HG02678 (cell line): Measurements from ENCODE around the gene SPI1.

Source experiments
- ATAC-seq: cut with Tn5 transposase; IDR thresholded peaks from one replicate; pipeline ENCODE4 v1.9.1; 2021; ENCODE audit warnings: mild to moderate bottlenecking, moderate library complexity; ENCODE audit not compliant: unreplicated experiment

SPI1 gene

DNA sequence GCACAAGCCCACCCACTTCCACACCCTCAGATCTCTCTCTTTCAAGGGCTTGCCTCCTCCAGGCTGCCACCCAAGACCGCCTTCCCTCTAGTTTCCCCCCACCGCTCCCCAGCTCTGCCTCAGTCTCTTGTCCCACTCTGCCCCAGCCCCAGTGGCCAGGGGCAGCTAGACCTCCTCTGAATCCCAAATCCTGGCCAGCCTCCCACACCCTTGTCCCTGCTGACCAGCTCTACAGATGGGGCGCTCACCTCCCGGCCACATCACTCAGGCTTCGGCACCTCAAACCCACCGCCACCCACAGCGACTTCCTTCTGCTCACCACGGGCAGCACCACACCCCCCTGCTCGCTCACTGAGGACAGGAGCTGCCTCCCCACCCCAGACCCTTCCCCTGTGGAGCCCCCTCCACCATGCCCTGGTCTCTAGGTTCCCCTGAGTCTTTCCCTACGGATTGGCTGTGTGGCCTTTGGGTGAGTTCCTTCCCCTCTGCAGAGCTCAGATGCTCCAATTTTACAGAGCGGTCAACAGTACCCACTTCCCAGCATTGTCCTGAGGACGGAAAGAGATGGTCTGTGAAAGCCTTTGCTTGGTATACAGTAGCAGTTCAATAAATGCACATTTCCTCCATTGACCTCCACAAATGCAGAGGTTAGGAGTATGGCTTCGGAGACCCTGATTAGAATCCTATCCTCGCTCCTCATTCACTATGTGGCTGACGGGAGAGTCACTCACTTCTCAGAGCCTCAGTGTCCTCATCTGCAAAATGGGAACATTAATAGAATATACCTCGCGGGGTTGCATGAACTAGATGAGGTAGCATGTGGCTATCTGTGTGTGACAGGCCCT lies 11.5 kb upstream of the SPI1 start:
- ATAC-seq: no peak

DNA sequence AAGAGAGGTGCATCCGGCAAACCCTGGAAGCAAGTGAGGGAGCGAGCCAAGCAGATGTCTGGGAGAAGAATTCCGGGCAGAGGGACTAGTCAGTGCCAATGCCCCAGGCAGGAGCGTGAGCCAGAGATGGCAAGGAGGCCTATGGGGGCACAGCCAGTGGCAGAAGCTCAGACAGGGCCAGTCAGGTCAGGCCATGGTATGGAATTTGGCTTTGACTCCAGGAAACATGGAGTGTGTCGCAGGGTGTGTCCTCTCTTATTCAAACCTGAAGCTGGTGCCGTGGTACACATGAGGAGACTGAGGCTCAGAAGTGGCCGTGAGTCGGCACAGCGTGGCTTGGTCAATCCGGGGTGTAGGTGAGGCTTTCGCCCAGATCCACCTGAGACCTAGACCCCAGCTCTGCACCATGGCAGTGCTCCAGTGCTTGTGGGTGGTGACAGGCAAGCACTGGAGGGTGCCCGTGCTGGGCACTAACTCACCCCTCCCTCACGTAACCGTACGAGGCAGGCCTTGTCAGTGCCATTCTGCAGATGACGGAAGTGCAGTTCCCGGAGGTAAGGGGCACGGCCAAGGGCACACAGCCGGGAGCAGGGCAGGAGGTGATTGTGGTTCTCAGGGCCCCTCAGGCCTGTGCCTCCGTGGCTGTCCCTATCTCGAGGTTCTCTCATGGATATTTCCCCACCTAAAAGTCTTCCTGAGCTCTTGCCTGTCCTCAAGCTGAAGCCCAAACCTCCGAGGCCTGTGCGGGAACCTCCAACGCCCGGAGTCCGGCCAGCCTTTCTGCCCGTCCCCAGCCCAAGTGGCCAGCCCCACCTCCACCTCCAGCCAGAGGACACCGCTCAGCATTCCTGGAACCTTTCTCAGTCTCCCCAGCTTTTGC lies 10.6 kb upstream of the SPI1 start:
- no peak for ATAC-seq

DNA sequence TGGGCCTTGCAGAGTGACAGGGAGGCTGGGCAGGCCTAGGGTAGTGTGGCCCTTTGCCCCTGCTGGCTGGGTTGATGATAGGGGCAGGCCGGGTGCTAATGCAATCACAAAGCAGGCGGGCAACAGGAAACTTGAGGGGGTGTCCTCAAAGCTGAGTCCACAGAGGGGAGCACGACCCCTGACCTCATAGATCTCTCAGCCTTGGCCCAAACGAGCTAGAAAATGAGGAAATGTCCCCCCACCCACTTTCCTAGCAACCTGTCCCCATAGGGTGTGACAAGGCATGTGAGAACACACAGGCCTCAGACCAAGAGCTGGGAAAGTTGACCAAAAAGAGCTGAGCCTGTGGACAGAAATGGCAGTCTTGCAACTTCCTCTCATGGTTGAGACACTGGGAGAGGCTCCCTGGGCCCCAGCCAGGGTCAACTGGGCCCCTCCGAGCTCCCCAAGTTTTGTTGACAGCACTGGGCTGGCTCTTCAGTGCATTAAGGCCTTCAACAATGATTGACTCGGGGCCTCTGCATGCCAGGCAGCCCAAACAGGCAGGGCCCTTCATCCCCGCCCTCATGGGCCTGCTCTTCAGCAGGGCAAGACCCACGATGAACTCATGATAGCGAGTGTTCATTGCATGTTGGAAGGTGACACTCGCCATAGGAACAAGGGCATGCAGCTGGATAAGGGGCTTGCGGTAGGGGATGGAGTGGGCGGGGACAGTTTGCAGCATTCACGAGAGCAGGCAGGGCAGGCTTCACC lies 9.8 kb upstream of the SPI1 start:
- ATAC-seq: no peak

DNA sequence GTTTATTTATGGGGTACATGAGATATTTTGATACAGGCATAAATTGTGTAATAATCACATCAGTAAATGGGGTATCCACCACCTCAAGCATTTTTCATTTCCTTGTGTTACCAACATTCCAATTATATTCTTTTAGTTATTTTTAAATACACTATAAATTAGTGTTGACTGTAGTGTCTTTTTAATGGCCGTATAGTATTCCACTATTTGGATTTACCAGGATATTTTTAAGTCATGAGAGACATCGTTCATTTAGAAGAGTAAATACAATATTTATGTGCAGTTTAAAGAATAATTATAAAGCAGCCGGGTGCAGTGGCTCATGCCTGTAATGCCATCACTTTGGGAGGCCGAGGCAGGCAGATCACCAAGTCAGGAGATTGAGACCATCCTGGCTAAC lies 6.2 kb upstream of the SPI1 start:
- ATAC-seq: no peak

DNA sequence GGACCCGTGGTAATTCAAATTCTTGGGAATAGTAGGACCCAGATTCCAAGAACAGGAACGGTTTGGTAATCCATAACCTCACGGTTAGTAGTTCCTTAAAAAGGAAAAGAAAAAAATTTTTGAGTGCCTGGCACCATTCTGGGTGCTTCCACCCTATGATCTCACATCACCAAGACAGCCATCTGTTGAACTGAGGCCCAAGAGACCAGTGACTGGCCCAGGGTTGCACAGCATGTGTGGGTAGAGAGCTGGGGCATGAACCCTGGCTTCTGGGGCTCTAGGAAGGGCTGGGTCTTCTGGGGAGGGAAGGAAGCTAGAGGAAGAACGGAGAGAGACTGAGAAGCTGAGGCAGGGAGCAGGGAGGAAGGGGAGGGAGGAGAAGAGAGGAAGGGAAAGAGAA lies 4.7 kb upstream of the SPI1 start:
- ATAC-seq: no peak

DNA sequence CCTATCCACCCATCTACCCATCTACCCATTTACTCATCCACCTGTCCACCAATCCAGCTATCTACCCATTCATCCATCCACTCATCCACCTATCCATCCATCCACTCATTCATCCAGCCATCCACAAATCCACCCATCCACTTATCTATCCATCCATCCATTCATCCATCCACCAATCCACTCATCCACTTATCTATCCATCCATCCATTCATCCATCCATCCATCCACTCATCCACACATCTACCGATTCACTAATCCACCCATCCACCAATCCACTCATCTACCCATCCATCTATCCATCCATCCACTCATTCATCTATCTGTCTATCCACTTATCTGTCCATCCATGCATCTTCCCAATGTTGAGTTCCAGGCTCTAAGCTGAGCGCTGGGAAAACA lies 1.7 kb upstream of the SPI1 start:
- ATAC-seq: no peak

DNA sequence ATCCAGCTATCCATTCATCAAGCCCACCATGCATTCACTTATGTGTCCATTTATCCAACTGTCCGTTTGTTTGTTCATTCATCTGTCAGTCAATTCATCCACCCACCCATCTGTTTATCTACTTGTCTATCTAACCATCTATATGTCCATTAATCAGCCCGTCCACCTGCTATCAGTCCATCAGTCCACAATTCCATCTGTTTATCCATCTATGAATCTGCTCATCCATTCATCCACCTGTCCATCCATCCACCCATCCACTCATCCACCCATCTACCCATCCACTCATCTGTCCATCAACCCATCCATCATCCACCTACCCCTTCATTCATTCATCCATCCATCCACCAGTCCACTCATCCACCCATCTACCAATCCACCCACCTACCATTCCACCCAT lies 970 bp upstream of the SPI1 start:
- no peak for ATAC-seq

DNA sequence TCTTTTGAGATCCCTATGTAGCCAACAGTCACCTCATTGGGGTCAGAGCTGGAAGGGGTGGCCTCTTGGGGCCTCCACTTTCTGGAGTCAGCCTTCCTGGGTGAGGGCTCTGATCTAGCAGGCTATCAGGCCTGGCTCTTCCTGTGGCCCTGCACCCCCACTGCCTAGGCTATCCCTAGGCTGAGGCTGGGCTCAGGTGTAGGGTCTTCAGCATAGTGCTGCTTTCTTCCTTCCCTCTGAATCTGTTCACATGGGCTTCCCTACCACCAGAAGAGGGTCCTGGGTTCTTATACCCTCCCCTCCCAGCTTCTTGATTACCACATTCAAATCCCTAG lies 456 bp upstream of the SPI1 start:
- no peak for ATAC-seq

DNA sequence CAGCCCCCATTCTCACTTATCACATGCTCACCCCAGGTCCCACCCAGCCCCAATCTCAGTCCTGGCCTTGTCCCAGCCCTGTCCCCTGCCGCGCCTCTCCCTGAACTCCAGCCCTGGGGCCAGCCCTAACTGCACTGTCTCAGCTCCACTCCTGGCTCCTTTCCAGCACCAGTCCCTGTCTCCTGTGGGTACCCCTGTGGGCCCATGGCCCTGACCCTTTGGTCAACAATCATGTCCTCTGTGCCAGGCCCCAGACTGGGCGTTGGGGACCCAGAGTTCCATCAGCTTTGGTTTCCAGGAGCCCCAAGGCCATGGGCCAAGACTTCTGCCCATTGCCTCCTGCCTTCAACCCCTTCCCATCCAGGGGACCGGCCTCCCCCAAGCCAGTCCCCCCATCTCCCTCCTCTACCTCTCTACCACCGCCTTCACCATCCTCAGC lies 757 bp downstream of the SPI1 start:
- ATAC-seq: no peak

DNA sequence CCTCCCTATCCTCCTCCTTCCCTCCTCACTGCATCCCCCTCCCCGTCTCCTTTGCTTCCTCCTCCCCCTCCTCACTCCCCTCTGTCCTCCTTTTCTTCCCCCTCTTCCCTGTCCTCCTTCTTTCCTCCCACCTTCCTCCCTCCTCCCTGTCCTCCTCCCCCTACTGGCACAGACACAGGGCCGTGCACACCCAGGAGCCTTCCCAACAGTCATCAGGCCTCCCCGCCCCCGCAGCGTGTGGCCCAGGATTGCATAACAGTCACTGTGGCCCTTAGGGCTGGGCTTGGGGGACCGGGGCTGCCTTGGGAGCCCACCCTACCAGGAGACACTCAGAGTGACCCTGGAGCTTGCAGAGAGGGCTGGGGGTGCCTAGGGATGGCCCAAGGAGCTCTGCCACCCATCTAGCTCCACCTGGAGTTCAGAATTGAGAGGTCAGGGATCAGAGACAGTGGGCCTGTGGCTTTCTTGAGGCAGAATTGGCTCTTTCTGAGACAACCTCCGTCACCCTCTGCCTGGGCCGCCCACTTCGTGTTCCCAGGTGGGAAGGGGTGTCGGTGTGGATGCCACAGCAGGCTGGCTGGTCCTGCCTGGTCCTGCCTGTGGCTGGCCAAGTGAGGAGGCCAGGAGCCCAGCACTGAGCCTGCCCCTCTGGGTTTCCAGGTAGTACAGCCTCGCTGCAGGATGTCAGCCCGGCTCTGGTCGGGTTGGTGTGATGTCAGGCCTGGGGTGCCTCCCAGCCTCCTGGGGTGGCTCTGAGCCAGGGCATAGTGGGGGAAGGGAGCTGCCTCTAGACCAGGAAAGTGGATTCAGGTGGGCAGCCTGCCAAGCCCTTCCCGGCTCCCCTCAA lies 1.6 kb downstream of the SPI1 start:
- peak; percentile 36 for ATAC-seq

DNA sequence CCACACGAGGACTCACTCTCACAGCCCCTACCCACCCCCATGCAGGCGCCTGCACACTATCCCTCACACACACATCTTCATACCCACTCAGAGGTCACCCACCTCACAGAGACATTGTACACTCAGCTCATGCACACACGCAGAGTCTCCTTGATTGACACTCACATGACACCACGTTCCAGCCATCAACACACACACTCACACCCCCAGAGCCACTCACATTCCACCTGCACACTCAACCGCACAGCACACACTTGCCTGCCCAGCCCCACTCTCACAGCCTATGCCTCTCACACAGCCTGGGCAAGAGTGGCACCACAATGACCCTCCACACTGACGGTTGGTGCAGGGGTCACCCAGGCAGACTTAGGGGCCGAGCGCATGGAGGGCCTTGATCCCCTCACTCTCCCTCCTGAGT lies 2.2 kb downstream of the SPI1 start:
- no peak for ATAC-seq

DNA sequence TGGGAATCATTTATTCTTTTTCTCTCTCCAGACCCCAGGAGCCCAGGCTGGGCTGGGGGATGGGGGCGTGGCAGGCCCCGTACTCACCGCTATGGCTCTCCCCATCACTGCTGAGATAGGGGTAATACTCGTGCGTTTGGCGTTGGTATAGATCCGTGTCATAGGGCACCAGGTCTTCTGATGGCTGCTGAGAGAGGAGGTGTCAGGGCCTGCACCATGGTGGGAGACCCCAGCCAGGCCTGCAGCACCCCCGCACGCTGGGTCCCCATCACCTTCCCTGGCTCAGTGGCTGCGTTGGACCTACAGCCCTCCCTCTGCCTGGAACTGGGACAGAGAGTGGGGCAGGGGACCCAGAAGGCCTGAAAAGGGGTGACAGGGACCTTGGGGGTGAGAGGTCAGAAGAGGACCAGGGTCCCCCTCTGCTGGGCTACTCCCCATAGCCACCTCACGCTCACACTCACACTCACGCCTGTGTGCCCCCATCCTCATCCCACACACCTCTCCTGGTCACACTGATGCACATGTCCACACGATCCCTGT lies 2.7 kb downstream of the SPI1 start:
- ATAC-seq: no peak

DNA sequence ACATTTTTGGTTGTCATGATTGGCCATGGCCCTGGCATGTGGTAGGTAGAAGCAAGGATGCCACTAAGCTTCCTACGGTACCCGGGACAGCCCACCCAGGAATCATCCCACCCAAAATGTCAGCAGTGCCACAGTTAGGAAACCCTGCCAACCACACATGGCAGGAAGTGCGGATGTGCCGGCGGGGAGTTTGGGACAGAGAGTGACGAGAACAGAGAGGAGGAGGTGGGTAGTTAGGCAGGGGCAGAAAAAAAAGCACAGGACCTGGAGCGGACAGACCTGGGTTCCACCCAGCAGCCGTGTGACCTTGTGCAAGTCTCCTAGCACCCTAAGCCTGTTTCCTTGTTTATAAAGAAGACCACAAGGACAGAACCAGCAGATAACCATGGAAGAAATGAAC lies 3.3 kb downstream of the SPI1 start:
- ATAC-seq: no peak

DNA sequence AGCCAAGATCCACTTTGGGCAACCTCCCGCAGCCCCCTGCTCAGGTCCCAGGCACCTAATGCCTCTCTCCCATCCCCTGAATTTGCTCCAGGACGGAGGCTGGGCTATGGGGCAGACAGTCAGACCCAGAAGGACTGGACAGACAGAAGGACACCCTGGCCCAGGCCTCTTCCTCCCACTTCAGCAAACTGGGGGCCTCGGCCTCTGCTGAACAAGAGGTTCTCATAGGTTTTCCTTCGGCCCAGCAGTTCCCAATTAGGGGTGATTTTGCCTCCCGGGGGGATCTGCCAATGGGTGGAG lies 3.7 kb downstream of the SPI1 start:
- ATAC-seq: no peak

DNA sequence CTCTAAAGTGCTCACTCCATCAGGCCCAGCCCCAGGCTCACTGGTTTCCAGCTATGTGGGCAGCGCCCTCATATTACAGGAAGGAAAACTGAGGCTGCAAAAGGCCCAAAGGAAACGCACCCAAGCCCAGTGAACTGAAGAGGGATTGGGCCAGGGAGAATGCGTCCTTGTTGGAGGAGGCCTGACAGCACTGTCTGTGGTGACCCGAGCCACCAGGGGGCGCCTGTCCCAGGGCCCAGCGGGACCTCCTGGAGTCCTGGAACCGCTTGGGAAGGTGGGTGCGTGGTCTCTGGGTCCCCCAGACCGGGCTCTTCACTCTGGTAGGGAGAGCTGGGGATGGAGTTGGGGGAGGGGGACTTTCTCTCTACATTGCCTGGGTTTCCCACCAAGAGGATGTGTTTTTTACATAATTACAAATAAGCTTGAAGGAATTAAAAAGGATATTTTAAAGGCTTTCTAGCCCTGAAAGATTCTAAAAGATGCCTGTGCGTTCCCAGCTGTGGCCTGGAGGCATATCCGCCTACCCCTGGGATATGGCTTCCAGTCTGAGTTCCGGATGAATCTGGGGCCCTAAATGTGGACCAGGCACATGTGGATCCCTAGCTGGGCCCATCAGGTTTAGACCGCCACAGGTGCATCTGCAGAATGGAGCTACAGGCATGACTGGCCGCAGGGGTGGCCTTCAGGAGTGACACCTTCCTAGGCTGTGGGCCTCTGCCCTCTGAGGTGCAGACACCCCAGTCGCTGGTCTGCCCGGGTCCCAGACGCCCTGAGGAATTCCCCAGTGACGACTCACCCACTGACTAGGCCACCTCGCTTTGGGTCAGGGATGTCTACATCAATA lies 4.2 kb downstream of the SPI1 start:
- ATAC-seq: no peak

DNA sequence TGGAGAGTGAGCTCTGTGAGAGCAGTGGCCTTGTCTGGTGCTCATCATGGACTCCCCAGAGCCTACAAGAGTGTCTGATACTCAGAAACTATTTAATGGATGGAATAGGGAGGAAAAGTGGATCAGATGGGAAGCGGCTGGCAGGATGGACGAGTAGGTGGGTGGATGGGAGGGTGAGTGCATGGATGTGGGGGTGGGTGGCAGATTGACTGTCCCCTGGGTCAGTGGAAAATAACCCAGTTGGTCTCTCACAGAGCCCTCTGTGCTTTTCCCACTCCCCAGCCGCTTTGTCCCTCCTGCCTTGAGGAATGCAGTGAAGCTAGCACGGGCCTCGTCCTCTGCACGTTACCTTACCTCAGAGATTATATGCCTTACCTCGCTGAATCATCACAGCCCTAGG lies 5.9 kb downstream of the SPI1 start:
- ATAC-seq: no peak

DNA sequence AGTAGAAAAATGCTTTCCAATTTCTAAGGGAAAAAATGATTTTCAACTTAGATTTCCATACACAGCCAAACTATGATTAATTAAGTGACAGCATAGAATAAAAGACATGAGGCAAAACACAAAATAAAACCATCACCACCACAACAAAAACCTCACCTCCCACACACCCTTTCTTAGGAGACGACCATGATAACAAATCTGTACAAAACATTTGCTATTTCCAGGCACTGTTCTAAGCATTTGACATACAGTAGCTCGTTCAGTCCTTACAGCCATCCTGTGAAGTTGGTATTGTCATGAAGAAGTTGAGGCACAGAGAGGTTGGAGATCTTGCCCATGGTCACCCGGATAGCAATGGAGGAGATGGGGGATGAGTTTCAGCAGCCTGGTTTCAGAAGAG lies 8.7 kb downstream of the SPI1 start:
- ATAC-seq: no peak

DNA sequence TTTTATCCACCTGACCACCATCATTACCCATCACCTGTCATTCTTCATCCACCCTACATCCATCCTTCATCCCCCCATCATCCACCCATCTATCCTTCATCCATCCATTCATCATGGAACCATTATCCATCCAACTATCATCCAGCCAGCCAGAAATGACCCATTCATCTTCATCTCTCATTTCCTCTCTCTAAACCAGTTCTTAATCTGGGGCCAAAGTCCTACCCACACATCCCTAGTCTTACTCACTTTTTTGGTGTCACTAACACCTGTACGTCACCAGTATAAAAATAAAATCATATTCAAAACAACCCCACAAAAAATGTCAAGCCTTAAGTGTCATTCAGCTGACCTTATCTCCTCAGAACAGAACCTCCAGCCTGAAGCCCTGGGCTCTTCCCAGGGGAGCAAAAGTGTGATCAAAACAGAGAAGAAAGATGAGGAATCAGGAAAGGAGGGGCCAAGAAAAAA lies 12.3 kb downstream of the SPI1 start:
- ATAC-seq: no peak

DNA sequence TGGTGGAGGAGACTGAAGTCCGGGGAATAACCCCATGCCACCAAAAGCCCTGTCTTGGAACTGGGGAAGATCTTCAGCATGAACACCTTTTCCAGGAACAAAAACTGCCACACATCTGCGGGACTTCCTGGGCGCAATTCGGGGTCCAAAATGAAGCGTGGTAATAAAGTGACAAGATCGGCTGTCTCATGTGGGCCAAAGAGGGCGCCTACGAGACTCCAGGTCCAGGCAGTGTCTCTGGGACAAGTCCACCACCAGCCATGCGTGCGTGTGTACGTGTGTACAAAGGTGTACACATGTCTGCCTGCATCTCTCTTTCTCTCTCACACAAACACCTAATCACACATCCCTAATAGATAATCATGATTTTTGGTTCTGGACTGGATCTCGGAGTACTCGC lies 16.9 kb downstream of the SPI1 start:
- no peak for ATAC-seq

DNA sequence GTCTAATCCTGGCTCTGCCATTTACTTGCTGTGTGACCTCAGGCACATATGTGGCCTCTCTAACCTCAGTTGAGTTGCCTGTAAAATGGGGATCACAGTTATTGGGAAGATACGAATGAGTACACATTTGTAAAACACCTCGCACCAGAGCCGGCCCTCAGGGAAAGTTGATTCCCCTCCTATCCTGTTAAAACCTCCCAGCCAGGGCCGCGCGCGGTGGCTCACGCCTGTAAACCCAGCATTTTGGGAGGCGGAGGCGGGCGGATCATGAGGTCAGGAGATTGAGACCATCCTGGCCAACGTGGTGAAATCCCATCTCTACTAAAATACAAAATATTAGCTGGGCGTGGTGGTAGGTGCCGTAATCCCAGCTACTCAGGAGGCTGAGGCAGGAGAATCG lies 18.0 kb downstream of the SPI1 start:
- no peak for ATAC-seq
